Measurements from ENCODE around the gene PLA2G4C. TPM values are rescaled to one million over a fixed set of nuclear protein-coding genes. Genes with fewer than 3 reads are reported as not detected.

The PLA2G4C gene
- total RNA-seq, 1 donor from 2014 or later, result 4.1 TPM

DNA sequence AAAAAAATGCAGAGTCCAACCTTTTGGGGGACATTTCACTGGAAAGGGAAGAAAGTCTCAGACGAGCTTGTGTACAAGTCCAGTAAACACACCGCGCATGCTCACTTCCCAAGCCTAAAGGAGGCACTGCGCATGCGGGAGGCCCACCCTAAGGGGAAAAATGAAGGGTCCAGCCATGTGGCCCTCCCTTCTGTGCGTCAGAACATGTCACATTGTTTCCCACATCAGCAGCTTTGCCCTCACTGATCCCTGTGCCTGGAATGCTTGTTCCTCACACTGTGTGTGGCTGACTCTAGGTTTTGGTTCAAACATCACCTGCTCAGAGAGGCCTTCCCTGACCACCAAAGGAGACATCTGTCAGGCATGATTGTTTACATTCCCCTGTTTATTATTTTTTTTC is 111.8 kb downstream of the PLA2G4C start:
- Mint-ChIP-seq H3K9me3 (ENCODE audit: unreplicated experiment) (peaks cover 14% of the 10 kb centered on the region), H3K4me3 (ENCODE audit: unreplicated experiment) (no peak overlapping the region), H3K36me3 (ENCODE audit: low read depth, unreplicated experiment) (peaks cover 2% of the 10 kb centered on the region), H3K4me1 (ENCODE audit: low read depth, unreplicated experiment) (no peaks in the 10 kb centered on the region), H3K27me3 (ENCODE audit: low read depth, unreplicated experiment) (peaks cover 15% of the 10 kb centered on the region), H3K27ac (ENCODE audit: unreplicated experiment) (no peak overlapping the region)
- no peak overlapping the region for H2AFZ ChIP-seq (ENCODE audit: low read depth, low read length)
- FAIRE-seq, result no peak
- no peaks in the 10 kb centered on the region for H3K36me3 ChIP-seq (ENCODE audit: insufficient read depth, low read length)
- no peak overlapping the region for H3K27ac ChIP-seq (ENCODE audit: low read depth, low read length)
- no peak for DNase-seq (ENCODE audit: low read depth)
- H3K4me1 ChIP-seq (ENCODE audit: insufficient read depth, low read length), result no peaks in the 10 kb centered on the region
- no peaks in the 10 kb centered on the region for H3K27me3 ChIP-seq (ENCODE audit: insufficient read depth, low read length)
- no peak overlapping the region for H3K4me3 ChIP-seq (ENCODE audit: insufficient read depth, low read depth, low read length)
- H4K20me1 ChIP-seq (ENCODE audit: insufficient read depth, low read length), result no peaks in the 10 kb centered on the region
- H3K9ac ChIP-seq (ENCODE audit: low read length), result no peak overlapping the region
- H3K79me2 ChIP-seq (ENCODE audit: insufficient read depth, low read length), result no peaks in the 10 kb centered on the region
- H3K9me3 ChIP-seq (ENCODE audit: insufficient read depth, low read depth, low read length), result no peaks in the 10 kb centered on the region
- no peak overlapping the region for H3K4me2 ChIP-seq (ENCODE audit: low read length)
- no peak for TF ChIP-seq EZH2 (IDR thresholded peaks at IDR 0.05; ENCODE audit: insufficient read depth, low read length)
- TF ChIP-seq, protein P1, sequence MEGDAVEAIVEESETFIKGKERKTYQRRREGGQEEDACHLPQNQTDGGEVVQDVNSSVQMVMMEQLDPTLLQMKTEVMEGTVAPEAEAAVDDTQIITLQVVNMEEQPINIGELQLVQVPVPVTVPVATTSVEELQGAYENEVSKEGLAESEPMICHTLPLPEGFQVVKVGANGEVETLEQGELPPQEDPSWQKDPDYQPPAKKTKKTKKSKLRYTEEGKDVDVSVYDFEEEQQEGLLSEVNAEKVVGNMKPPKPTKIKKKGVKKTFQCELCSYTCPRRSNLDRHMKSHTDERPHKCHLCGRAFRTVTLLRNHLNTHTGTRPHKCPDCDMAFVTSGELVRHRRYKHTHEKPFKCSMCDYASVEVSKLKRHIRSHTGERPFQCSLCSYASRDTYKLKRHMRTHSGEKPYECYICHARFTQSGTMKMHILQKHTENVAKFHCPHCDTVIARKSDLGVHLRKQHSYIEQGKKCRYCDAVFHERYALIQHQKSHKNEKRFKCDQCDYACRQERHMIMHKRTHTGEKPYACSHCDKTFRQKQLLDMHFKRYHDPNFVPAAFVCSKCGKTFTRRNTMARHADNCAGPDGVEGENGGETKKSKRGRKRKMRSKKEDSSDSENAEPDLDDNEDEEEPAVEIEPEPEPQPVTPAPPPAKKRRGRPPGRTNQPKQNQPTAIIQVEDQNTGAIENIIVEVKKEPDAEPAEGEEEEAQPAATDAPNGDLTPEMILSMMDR (IDR thresholded peaks at IDR 0.05; ENCODE audit: insufficient read depth, low read depth, low read length), result no peak

Other genes with a start within 250 kb of the PLA2G4C start
- not detected in 2 replicates for gene SULT2A1, start 224.5 kb downstream of the PLA2G4C start, total RNA-seq
- gene BSPH1, start 118.6 kb downstream of the PLA2G4C start, total RNA-seq, result not detected in 2 replicates
- not detected in 2 replicates for gene ELSPBP1, start 116.2 kb downstream of the PLA2G4C start, total RNA-seq
- gene CABP5, start 66.7 kb downstream of the PLA2G4C start, total RNA-seq, result not detected in 2 replicates
- gene LIG1, start 59.5 kb upstream of the PLA2G4C start, total RNA-seq, result 16.8 and 19.2 TPM in 2 replicates
- gene ZSWIM9, start 59.9 kb upstream of the PLA2G4C start, total RNA-seq, result 4.7 TPM in 2 replicates
- gene CARD8, start 145.1 kb upstream of the PLA2G4C start, total RNA-seq, result 22.9 and 26.3 TPM in 2 replicates
- gene ZNF114, start 159.3 kb upstream of the PLA2G4C start, total RNA-seq, result 7.6 and 19.6 TPM in 2 replicates
- 199 and 217 TPM in 2 replicates for gene EMP3, start 214.7 kb upstream of the PLA2G4C start, total RNA-seq

Data from astrocyte (in vitro differentiated cells and primary cell).